Colonic mucosa (tissue), 4 donors: ENCODE data around the gene CARD11. TPM values are rescaled to one million over a fixed set of nuclear protein-coding genes. Genes with fewer than 3 reads are reported as not detected.

Experiments used
- DNase-seq: peaks from one replicate; pipeline ENCODE4 v3.0.0-alpha.2; 2020
- H3K27ac ChIP-seq: fragments of 200-600 bp; one replicate; pipeline ENCODE4 v1.8.0; 2021
- H3K27me3 ChIP-seq: fragments of 200-600 bp; one replicate; pipeline ENCODE4 v1.8.0; 2021
- H3K36me3 ChIP-seq: fragments of 200-600 bp; one replicate; pipeline ENCODE4 v1.8.0; 2021
- H3K4me1 ChIP-seq: fragments of 200-600 bp; one replicate; pipeline ENCODE4 v1.8.0; 2021; ENCODE audit warnings: mild to moderate bottlenecking
- H3K4me3 ChIP-seq: fragments of 200-600 bp; one replicate; pipeline ENCODE4 v1.8.0; 2021
- H3K9ac ChIP-seq, 2 donors: one replicate each; pipeline ENCODE4 v1.7.0; 2013; ENCODE audit warnings: control low read depth in 2 of 2, low read depth in 2 of 2, low read length in 2 of 2
- H3K9me3 ChIP-seq: fragments of 200-600 bp; one replicate; pipeline ENCODE4 v1.8.0; 2021
- intact Hi-C: fragments of 100-400 bp; cut with DNase I; formaldehyde crosslinking; loops from one replicate; pipeline ENCODE4 v1.14.1; 2022
- total RNA-seq, 2 donors: library from RNA; stranded (reverse); fragmentation: NEBNext Ultra II Directional in 1 of 2; extraction: Animal tissue kit (Norgen Biotek cat#: 25700) in 1 of 2; gene quantifications; one replicate each; pipeline ENCODE4 v1.2.1, GENCODE V29; 2021
- TF ChIP-seq, protein P1 (sequence below): fragments of 200-600 bp; IDR thresholded peaks from one replicate; pipeline ENCODE4 v1.8.0; 2022; ENCODE audit warnings: antibody characterized with exemption, mild to moderate bottlenecking
- donor health status: healthy.
- donor health status: DM: no; HTN: no; CAD: no.
- donor health status: DM: no; HTN: no; CAD: no.

Gene CARD11
- total RNA-seq, 2 donors from 2014 or later, result 1.8 to 5.0 TPM

DNA sequence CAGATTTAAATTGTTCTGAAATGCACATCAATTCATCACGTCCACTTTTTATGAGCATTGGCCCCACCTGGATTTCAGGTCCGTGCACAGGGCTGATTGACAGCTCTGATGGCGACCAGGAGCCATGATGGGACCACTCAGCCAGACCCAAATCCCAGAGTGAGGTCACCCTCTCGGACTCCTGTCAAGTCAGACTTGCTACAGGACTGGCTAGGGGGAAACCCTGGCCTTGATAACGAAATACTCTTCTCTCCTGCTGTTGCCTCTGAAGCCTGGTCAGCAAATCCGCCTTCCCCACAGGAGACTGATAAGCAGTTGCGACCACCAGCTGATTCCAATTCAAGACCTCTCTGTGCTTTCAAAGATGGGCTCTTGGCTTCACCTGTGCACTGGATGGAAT is 76.4 kb downstream of the CARD11 start:
- TF ChIP-seq, protein P1, sequence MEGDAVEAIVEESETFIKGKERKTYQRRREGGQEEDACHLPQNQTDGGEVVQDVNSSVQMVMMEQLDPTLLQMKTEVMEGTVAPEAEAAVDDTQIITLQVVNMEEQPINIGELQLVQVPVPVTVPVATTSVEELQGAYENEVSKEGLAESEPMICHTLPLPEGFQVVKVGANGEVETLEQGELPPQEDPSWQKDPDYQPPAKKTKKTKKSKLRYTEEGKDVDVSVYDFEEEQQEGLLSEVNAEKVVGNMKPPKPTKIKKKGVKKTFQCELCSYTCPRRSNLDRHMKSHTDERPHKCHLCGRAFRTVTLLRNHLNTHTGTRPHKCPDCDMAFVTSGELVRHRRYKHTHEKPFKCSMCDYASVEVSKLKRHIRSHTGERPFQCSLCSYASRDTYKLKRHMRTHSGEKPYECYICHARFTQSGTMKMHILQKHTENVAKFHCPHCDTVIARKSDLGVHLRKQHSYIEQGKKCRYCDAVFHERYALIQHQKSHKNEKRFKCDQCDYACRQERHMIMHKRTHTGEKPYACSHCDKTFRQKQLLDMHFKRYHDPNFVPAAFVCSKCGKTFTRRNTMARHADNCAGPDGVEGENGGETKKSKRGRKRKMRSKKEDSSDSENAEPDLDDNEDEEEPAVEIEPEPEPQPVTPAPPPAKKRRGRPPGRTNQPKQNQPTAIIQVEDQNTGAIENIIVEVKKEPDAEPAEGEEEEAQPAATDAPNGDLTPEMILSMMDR, result no peak
- Histone ChIP-seq H3K4me3 (no peak overlapping the region), H3K4me1 (no peaks in the 10 kb centered on the region), H3K27me3 (no peaks in the 10 kb centered on the region), H3K36me3 (no peaks in the 10 kb centered on the region), H3K9ac (no peak overlapping the region), H3K27ac (no peak overlapping the region), H3K9me3 (no peaks in the 10 kb centered on the region)
- intact Hi-C loops, result no loop called here
- DNase-seq, result no peak

DNA sequence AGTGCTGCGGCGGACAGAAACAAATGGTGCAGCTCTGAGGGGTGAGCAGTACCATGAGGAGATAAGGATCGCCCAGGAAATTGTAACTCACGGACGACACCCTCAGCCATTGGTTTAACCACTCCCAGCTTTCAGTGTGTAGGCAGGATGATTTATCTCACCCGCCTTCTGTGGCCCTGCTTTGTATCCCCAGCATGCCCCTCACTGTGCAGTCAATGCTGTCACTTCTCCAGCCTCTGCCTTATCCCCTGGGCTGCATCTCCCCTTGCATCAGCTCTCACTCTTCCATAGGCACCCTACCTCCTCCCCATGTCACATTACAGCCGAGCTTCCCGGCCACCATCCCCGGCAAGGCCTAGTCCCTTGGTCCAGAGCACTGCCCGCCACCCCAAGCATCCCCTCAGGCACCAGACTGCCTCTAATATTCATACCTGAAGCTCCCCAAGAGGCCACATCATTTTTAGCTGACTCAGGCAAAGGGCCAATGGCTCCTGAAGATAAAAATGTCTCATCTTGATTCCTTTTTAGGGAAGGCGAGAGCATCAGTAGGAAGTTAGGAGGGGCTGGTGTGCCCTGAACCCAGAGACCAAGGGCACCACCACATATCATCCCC is 77.1 kb downstream of the CARD11 start:
- no peak overlapping the region for H3K9ac ChIP-seq
- H3K4me3 ChIP-seq, result no peak overlapping the region
- intact Hi-C loops, result no loop called here
- DNase-seq, result no peak
- no peak overlapping the region for H3K27ac ChIP-seq
- H3K27me3 ChIP-seq, result no peaks in the 10 kb centered on the region
- no peaks in the 10 kb centered on the region for H3K4me1 ChIP-seq
- TF ChIP-seq, protein P1, result no peak
- no peaks in the 10 kb centered on the region for H3K36me3 ChIP-seq
- H3K9me3 ChIP-seq, result no peaks in the 10 kb centered on the region

DNA sequence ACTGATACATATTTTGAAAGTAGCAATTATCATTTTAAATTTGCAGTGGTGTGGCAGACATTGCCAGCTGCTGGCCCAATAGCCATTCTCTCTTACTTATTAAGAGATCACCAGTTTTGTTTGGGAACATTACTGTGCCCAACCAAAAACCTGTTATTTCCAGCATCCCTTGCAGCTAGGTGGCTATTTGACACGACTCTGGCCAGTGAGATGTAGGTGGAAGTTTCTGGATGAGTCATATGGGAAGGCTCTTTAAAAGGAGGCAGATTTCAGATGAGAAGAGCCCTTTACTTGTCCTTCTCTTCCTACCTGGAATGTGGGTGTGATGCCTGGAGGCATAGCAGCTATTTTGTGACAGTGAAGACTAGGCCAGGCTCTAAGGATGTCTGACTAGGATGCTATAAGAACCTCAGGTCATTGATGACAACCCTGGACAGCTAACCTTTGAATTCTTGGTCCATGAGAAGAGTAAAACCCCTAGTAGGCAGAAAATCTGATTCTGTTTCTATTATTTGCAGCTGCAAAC is 77.9 kb downstream of the CARD11 start:
- DNase-seq, result no peak
- intact Hi-C loops, result no loop called here
- H3K4me1 ChIP-seq, result no peaks in the 10 kb centered on the region
- no peaks in the 10 kb centered on the region for H3K27me3 ChIP-seq
- H3K27ac ChIP-seq, result no peak overlapping the region
- no peak overlapping the region for H3K4me3 ChIP-seq
- H3K9me3 ChIP-seq, result no peaks in the 10 kb centered on the region
- H3K9ac ChIP-seq, result no peak overlapping the region
- no peaks in the 10 kb centered on the region for H3K36me3 ChIP-seq
- TF ChIP-seq, protein P1, result no peak

DNA sequence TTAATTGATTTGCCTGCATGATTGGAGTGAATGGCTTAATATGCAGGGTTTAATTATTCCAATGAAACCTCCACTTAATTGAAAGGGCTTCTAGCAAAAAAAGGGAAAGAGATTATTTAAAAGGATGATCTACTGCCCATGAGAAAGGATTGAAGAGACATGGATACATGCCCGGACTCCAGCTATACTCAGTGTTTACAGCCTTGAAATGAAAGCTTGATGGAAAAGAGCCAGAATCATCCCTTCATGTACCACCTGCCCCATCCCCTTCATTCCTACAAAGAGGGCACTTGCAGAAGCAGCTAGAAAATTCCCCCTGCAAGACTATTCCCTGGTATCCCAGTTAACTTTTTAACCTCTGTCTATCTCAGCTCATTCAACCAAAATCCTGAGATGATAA is 78.4 kb downstream of the CARD11 start:
- Histone ChIP-seq H3K9ac (no peak overlapping the region), H3K27ac (no peak overlapping the region), H3K36me3 (no peaks in the 10 kb centered on the region), H3K9me3 (no peaks in the 10 kb centered on the region), H3K4me3 (no peak overlapping the region), H3K27me3 (no peaks in the 10 kb centered on the region), H3K4me1 (no peaks in the 10 kb centered on the region)
- no peak for DNase-seq
- TF ChIP-seq, protein P1, result no peak
- intact Hi-C loops, result no loop called here

DNA sequence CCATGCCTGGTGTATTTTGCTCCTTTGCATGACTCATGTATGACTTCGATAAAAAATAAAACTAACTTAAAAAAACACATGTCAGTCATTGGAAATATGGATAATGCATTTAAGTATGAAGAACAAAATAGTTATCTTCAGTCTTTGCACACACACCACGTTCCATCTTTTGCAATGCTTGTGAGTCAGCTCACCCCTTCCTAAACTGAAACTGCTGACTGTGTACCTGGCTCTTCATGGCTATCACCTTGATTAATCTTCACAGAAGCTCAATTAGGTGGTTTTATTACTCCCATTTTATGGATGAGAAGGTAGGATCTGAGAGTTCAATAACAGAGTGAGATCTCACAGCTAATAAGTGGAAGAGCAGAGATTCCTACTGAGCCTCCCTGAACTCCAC is 79.5 kb downstream of the CARD11 start:
- no peak overlapping the region for H3K27ac ChIP-seq
- no peaks in the 10 kb centered on the region for H3K9me3 ChIP-seq
- no peak for DNase-seq
- no peaks in the 10 kb centered on the region for H3K4me1 ChIP-seq
- no peak overlapping the region for H3K4me3 ChIP-seq
- H3K36me3 ChIP-seq, result no peaks in the 10 kb centered on the region
- no peaks in the 10 kb centered on the region for H3K27me3 ChIP-seq
- no peak overlapping the region for H3K9ac ChIP-seq
- intact Hi-C loops, result no loop called here
- TF ChIP-seq, protein P1, result no peak
